H1 (cell line): Measurements from ENCODE around the gene CCDC178.

Experiments used
- POLR2A ChIP-seq, 2 experiments: IDR thresholded peaks; 1 replicate in 1 of 2; 2 replicates in 1 of 2; pipeline ENCODE4 v1.6.1; 2011; ENCODE audit warnings: low read depth in 2 of 2, low read length in 2 of 2, mild to moderate bottlenecking in 2 of 2; ENCODE audit errors: control extremely low read depth in 1 of 2
- POLR2AphosphoS5 ChIP-seq: IDR thresholded peaks from 2 replicates; pipeline ENCODE4 v1.6.1; 2011; ENCODE audit warnings: low read depth, low read length
- SP2 ChIP-seq: IDR thresholded peaks from 2 replicates; pipeline ENCODE4 v1.6.1; 2012; ENCODE audit warnings: mild to moderate bottlenecking, low read length, inconsistent platforms
- TAF7 ChIP-seq: optimal IDR thresholded peaks from 2 replicates; pipeline ENCODE3; 2011; ENCODE audit warnings: low read depth, mild to moderate bottlenecking, inconsistent platforms, low read length, moderate library complexity, borderline replicate concordance
- TF ChIP-seq, protein P1 (sequence below), 3 experiments: IDR thresholded peaks; 1 replicate in 2 of 3; 2 replicates in 1 of 3; pipeline versions ENCODE4 v1.5.1 to v1.6.1; 2011; ENCODE audit warnings: low read length in 3 of 3, mild to moderate bottlenecking in 3 of 3, inconsistent platforms in 2 of 3, low read depth in 1 of 3, moderate library complexity in 1 of 3; ENCODE audit not compliant: insufficient read depth in 1 of 3; ENCODE audit errors: control extremely low read depth in 1 of 3

DNA sequence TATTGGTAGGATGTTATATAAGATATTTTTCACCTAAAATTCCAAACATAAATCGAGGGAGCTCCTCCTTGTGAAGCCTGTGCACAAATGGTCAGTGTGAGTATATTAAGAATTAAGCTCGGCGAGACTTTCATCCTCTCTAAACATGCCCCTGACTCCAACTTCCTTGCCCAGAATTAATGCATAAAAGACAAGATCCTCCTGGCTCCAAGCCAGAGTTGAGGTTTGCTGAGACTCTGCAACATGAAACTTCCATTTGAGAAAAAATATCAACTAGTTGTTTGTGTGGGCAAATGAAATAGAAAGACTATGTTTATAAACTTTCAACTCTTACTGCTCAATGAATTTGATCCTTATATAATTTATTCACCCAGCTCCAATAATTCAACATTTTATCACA, 68.1 kb downstream of the CCDC178 start:
- TF ChIP-seq, protein P1, sequence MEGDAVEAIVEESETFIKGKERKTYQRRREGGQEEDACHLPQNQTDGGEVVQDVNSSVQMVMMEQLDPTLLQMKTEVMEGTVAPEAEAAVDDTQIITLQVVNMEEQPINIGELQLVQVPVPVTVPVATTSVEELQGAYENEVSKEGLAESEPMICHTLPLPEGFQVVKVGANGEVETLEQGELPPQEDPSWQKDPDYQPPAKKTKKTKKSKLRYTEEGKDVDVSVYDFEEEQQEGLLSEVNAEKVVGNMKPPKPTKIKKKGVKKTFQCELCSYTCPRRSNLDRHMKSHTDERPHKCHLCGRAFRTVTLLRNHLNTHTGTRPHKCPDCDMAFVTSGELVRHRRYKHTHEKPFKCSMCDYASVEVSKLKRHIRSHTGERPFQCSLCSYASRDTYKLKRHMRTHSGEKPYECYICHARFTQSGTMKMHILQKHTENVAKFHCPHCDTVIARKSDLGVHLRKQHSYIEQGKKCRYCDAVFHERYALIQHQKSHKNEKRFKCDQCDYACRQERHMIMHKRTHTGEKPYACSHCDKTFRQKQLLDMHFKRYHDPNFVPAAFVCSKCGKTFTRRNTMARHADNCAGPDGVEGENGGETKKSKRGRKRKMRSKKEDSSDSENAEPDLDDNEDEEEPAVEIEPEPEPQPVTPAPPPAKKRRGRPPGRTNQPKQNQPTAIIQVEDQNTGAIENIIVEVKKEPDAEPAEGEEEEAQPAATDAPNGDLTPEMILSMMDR (IDR thresholded peaks at IDR 0.05; ENCODE audit: control extremely low read depth in 1 of 3, insufficient read depth in 1 of 3, low read depth in 1 of 3, low read length in 3 of 3), result no peak
- no peak for TF ChIP-seq SP2
- TF ChIP-seq POLR2A (IDR thresholded peaks at IDR 0.05; ENCODE audit: control extremely low read depth in 1 of 2, low read depth in 2 of 2, low read length in 2 of 2), result no peak
- no peak for TF ChIP-seq POLR2AphosphoS5
- TF ChIP-seq TAF7, result no peak
